ENCODE measurements around the gene TOP3B.

- TF ChIP-seq CTCF (IDR thresholded peaks at IDR 0.05 in 2 of 3, conservative IDR thresholded peaks at IDR 0.05 in 1 of 3; ENCODE audit: control insufficient read depth in 2 of 3, extremely low read depth in 1 of 3, insufficient read depth in 1 of 3, low read depth in 3 of 3, low read length in 3 of 3) (no peak), RELB (IDR thresholded peaks at IDR 0.05; ENCODE audit: low read depth) (no peak), POLR2A (IDR thresholded peaks at IDR 0.05; ENCODE audit: low read depth, low read length) (no peak), JUND (IDR thresholded peaks at IDR 0.05; ENCODE audit: low read depth, low read length) (no peak), MAX (IDR thresholded peaks at IDR 0.05; ENCODE audit: low read depth, low read length) (no peak), NR2C2 (IDR thresholded peaks at IDR 0.05; ENCODE audit: borderline replicate concordance, control insufficient read depth, insufficient read length, low read depth) (no peak), EZH2 (IDR thresholded peaks at IDR 0.05; ENCODE audit: borderline replicate concordance, control insufficient read depth, low read depth, low read length) (no peak), BMI1 (IDR thresholded peaks at IDR 0.05; ENCODE audit: borderline replicate concordance) (no peak), TAF1 (IDR thresholded peaks at IDR 0.05; ENCODE audit: borderline replicate concordance, low read depth, low read length) (no peak)
Observed at GRCh38 chr22:21949569-21949918, 33.0 kb downstream of the TOP3B start.
